Stimulated activated CD8-positive, alpha-beta memory T cell treated with anti-CD3 and anti-CD28 coated beads, Interleukin-15, amount 100 ng/mL, for 24 hours (primary cell): ENCODE results near the gene PLCG1.
"Not testable (repeated sequence)": the region's sequence is repeated elsewhere in the genome, so short reads cannot be mapped to it uniquely, and the experiment has no call there.

Experiments used
- DNase-seq: peaks from one replicate; pipeline ENCODE4 v3.0.0-alpha.2; 2020; ENCODE audit warnings: low read depth

PLCG1 gene

GRCh38 chr20:41124451-41125094 is 12.8 kb upstream of the PLCG1 start:
- no peak for DNase-seq

- no peak for DNase-seq
These were observed 11.5 kb upstream of the PLCG1 start for GRCh38 chr20:41125530-41126457.

GRCh38 chr20:41126719-41127118 is 10.6 kb upstream of the PLCG1 start:
- no peak for DNase-seq

GRCh38 chr20:41128317-41128716 is 9.0 kb upstream of the PLCG1 start:
- not testable (repeated sequence) for DNase-seq

- DNase-seq, result no peak
These were observed 5.6 kb upstream of the PLCG1 start for GRCh38 chr20:41131594-41132387.

- DNase-seq, result not testable (repeated sequence)
These were observed 5.0 kb upstream of the PLCG1 start for GRCh38 chr20:41132388-41132775.

- DNase-seq, result no peak
These were observed 3.5 kb upstream of the PLCG1 start for GRCh38 chr20:41133709-41134361.

GRCh38 chr20:41134362-41135186 is 2.8 kb upstream of the PLCG1 start:
- no peak for DNase-seq

GRCh38 chr20:41135187-41135887 is 2.0 kb upstream of the PLCG1 start:
- no peak for DNase-seq

- DNase-seq, result no peak
These were observed 1.3 kb upstream of the PLCG1 start for GRCh38 chr20:41135888-41136679.

- peak; percentile 33 for DNase-seq
These were observed 501 bp downstream of the PLCG1 start for GRCh38 chr20:41137614-41138474.

GRCh38 chr20:41138475-41139226 is 1.3 kb downstream of the PLCG1 start:
- no peak for DNase-seq

- DNase-seq, result no peak
These were observed 2.1 kb downstream of the PLCG1 start for GRCh38 chr20:41139227-41140093.

- DNase-seq, result no peak
These were observed 3.1 kb downstream of the PLCG1 start for GRCh38 chr20:41140226-41141133.

- DNase-seq, result no peak
These were observed 3.9 kb downstream of the PLCG1 start for GRCh38 chr20:41141153-41141815.
